Measurements from ENCODE around the gene TAF1A. TPM values are rescaled to one million over a fixed set of nuclear protein-coding genes. Genes with fewer than 3 reads are reported as not detected.

The TAF1A gene
- total RNA-seq, 1 donor from 2014 or later, result 6.1 TPM

GRCh38 chr1:222529916-222530315, 59.8 kb downstream of the TAF1A start:
- Mint-ChIP-seq H3K4me3 (ENCODE audit: unreplicated experiment) (no peak overlapping the region), H3K9me3 (ENCODE audit: unreplicated experiment) (no peaks in the 10 kb centered on the region), H3K27ac (ENCODE audit: unreplicated experiment) (no peak overlapping the region), H3K4me1 (ENCODE audit: unreplicated experiment) (no peaks in the 10 kb centered on the region), H3K36me3 (ENCODE audit: unreplicated experiment) (no peaks in the 10 kb centered on the region), H3K27me3 (ENCODE audit: unreplicated experiment) (peaks cover 23% of the 10 kb centered on the region)
- TF ChIP-seq CTCF (IDR thresholded peaks at IDR 0.05), result no peak
- no peak for DNase-seq (ENCODE audit: extremely low spot score, unreplicated experiment)

GRCh38 chr1:222529181-222529580, 60.6 kb downstream of the TAF1A start:
- DNase-seq (ENCODE audit: extremely low spot score, unreplicated experiment), result no peak
- Mint-ChIP-seq H3K4me1 (ENCODE audit: unreplicated experiment) (no peaks in the 10 kb centered on the region), H3K4me3 (ENCODE audit: unreplicated experiment) (no peak overlapping the region), H3K27me3 (ENCODE audit: unreplicated experiment) (peaks cover 22% of the 10 kb centered on the region), H3K9me3 (ENCODE audit: unreplicated experiment) (no peaks in the 10 kb centered on the region), H3K36me3 (ENCODE audit: unreplicated experiment) (no peaks in the 10 kb centered on the region), H3K27ac (ENCODE audit: unreplicated experiment) (no peak overlapping the region)
- no peak for TF ChIP-seq CTCF (IDR thresholded peaks at IDR 0.05)

- Mint-ChIP-seq H3K36me3 (ENCODE audit: unreplicated experiment) (no peaks in the 10 kb centered on the region), H3K27ac (ENCODE audit: unreplicated experiment) (no peak overlapping the region), H3K27me3 (ENCODE audit: unreplicated experiment) (peaks cover 16% of the 10 kb centered on the region), H3K4me1 (ENCODE audit: unreplicated experiment) (no peaks in the 10 kb centered on the region), H3K9me3 (ENCODE audit: unreplicated experiment) (no peaks in the 10 kb centered on the region), H3K4me3 (ENCODE audit: unreplicated experiment) (no peak overlapping the region)
- no peak for DNase-seq (ENCODE audit: extremely low spot score, unreplicated experiment)
- TF ChIP-seq CTCF (IDR thresholded peaks at IDR 0.05), result no peak
These were observed 63.8 kb downstream of the TAF1A start for GRCh38 chr1:222525951-222526350.

- no peaks in the 10 kb centered on the region for H3K4me1 Mint-ChIP-seq (ENCODE audit: unreplicated experiment)
These were observed 65.9 kb downstream of the TAF1A start for GRCh38 chr1:222523852-222524251.

More at GRCh38 chr1:222523852-222524251, 65.9 kb downstream of the TAF1A start:
- Mint-ChIP-seq H3K36me3 (ENCODE audit: unreplicated experiment) (no peaks in the 10 kb centered on the region), H3K4me3 (ENCODE audit: unreplicated experiment) (no peak overlapping the region), H3K27me3 (ENCODE audit: unreplicated experiment) (peaks cover 12% of the 10 kb centered on the region), H3K9me3 (ENCODE audit: unreplicated experiment) (no peaks in the 10 kb centered on the region), H3K27ac (ENCODE audit: unreplicated experiment) (no peak overlapping the region)
- no peak for DNase-seq (ENCODE audit: extremely low spot score, unreplicated experiment)
- TF ChIP-seq CTCF (IDR thresholded peaks at IDR 0.05), result no peak
